HCT116 (cell line): ENCODE data around the gene MATN3. TPM values are rescaled to one million over a fixed set of nuclear protein-coding genes. Genes with fewer than 3 reads are reported as not detected.

ENCODE experiments used
- ATAC-seq: fragments of 200-7000 bp; cut with Tn5 transposase; 2 replicates; pipeline ENCODE4 v1.9.1; 2020; ENCODE audit warnings: mild to moderate bottlenecking, moderate library complexity
- BruUV-seq: library from RNA; stranded (reverse); fragments of 400-500 nt; replicated peaks from 2 replicates; lab custom pipeline; 2021; lab: Mats Ljungman, UMichigan
- CTCF ChIA-PET: fragments of 300-600 bp; sonication (Branson Sonifier 250); formaldehyde crosslinking; loops from one replicate; lab custom pipeline; 2021; ENCODE audit warnings: antibody characterized with exemption; lab: Charles Lee
- POLR2A ChIA-PET: fragments of 300-600, 350-600 bp; sonication (Branson Sonifier 250); formaldehyde crosslinking; loops from one replicate; lab custom pipeline; 2021; ENCODE audit warnings: antibody characterized with exemption; lab: Charles Lee
- RAD21 ChIA-PET, 2 experiments: fragments of 300-600 bp; sonication (Branson Sonifier 250); formaldehyde crosslinking; loops; one replicate each; lab custom pipeline; 2023; ENCODE audit warnings: low total read pairs in 2 of 2; ENCODE audit not compliant: uncharacterized antibody in 2 of 2, unreplicated experiment in 2 of 2, low non-redundant PET in 1 of 2; lab: Charles Lee
- DNase-seq: peaks from one replicate; pipeline ENCODE4 v3.0.0-alpha.2; 2010; ENCODE audit warnings: low read depth, low spot score
- H2AFZ ChIP-seq: fragments of 200-600 bp; shearing (Covaris generic), sonication (generic); 2 replicates; pipeline ENCODE4 v1.6.1; 2017; ENCODE audit warnings: low read depth, mixed run types, mixed read lengths, antibody characterized with exemption, low read length; ENCODE audit not compliant: poor library complexity, severe bottlenecking
- H3K27ac ChIP-seq: 2 replicates; pipeline ENCODE4 v1.5.1; 2012; ENCODE audit warnings: low read depth, low read length
- H3K27me3 ChIP-seq: fragments of 200-600 bp; sonication (generic); 2 replicates; pipeline ENCODE4 v1.6.1; 2016; ENCODE audit warnings: mixed run types, low read length, mixed read lengths; ENCODE audit not compliant: insufficient read depth
- H3K36me3 ChIP-seq, 2 experiments: fragments of 200-500 bp in 1 of 2; fragments of 200-600 bp in 1 of 2; sonication (Bioruptor generic) in 1 of 2; sonication (generic) in 1 of 2; 2 replicates each; pipeline versions ENCODE4 v1.5.1 to v1.6.1; 2014 to 2016; ENCODE audit warnings: low read length in 2 of 2, inconsistent platforms in 1 of 2, mixed read lengths in 1 of 2, mixed run types in 1 of 2; ENCODE audit not compliant: insufficient read depth in 2 of 2, control insufficient read depth in 1 of 2
- H3K4me1 ChIP-seq, 2 experiments: fragments of 200-600 bp in 1 of 2; sonication (generic) in 1 of 2; 2 replicates each; pipeline versions ENCODE4 v1.5.1 to v1.6.1; 2012 to 2017; ENCODE audit warnings: low read length in 2 of 2, inconsistent platforms in 1 of 2, mild to moderate bottlenecking in 1 of 2, mixed read lengths in 1 of 2, mixed run types in 1 of 2, moderate library complexity in 1 of 2; ENCODE audit not compliant: insufficient read depth in 2 of 2, control insufficient read depth in 1 of 2
- H3K4me2 ChIP-seq: fragments of 200-600 bp; sonication (generic); 2 replicates; pipeline ENCODE4 v1.6.1; 2017; ENCODE audit warnings: mixed run types, low read length, mixed read lengths
- H3K4me3 ChIP-seq, 2 experiments: fragments of 200-600 bp in 1 of 2; sonication (generic) in 1 of 2; replicated peaks in 1 of 2; 2 replicates each; pipeline ENCODE4 v1.5.1; 2011 to 2016; ENCODE audit warnings: low read length in 2 of 2, control low read depth in 1 of 2, low read depth in 1 of 2, mild to moderate bottlenecking in 1 of 2, mixed read lengths in 1 of 2, mixed run types in 1 of 2
- H3K79me2 ChIP-seq: fragments of 200-600 bp; sonication (generic); 2 replicates; pipeline ENCODE4 v1.6.1; 2017; ENCODE audit warnings: mild to moderate bottlenecking, mixed run types, low read length, moderate library complexity, mixed read lengths; ENCODE audit not compliant: insufficient read depth
- H3K9ac ChIP-seq: fragments of 200-600 bp; sonication (generic); 2 replicates; pipeline ENCODE4 v1.6.1; 2016; ENCODE audit warnings: low read length, mixed read lengths
- H3K9me2 ChIP-seq: fragments of 200-600 bp; sonication (generic), shearing (Covaris generic); 2 replicates; pipeline ENCODE4 v1.6.1; 2017; ENCODE audit warnings: mixed run types, mild to moderate bottlenecking, moderate library complexity; ENCODE audit not compliant: insufficient read depth
- H3K9me3 ChIP-seq, 2 experiments: fragments of 200-500 bp in 1 of 2; fragments of 200-600 bp in 1 of 2; sonication (Bioruptor generic) in 1 of 2; sonication (generic) in 1 of 2; 2 replicates each; pipeline ENCODE4 v1.6.1; 2014 to 2017; ENCODE audit warnings: low read length in 2 of 2, mixed read lengths in 2 of 2, inconsistent platforms in 1 of 2, low read depth in 1 of 2, mild to moderate bottlenecking in 1 of 2, mixed run types in 1 of 2, moderate library complexity in 1 of 2; ENCODE audit not compliant: control insufficient read depth in 1 of 2, insufficient read depth in 1 of 2
- H4K20me1 ChIP-seq: fragments of 200-600 bp; sonication (generic), shearing (Covaris generic); 2 replicates; pipeline ENCODE4 v1.6.1; 2017; ENCODE audit warnings: mixed run types, mild to moderate bottlenecking, moderate library complexity; ENCODE audit not compliant: insufficient read depth
- EZH2 ChIP-seq: fragments of 200-600 bp; sonication (generic); IDR thresholded peaks from 2 replicates; pipeline ENCODE4 v1.6.1; 2017; ENCODE audit warnings: antibody characterized with exemption, mixed run types
- EZH2phosphoT487 ChIP-seq: fragments of 200-600 bp; IDR thresholded peaks from 2 replicates; pipeline ENCODE4 v1.6.1; 2018; ENCODE audit warnings: antibody characterized with exemption, borderline replicate concordance
- ZBTB33 ChIP-seq: IDR thresholded peaks from 2 replicates; pipeline ENCODE4 v1.6.1; 2011; ENCODE audit warnings: mild to moderate bottlenecking, low read length, moderate library complexity; ENCODE audit not compliant: insufficient replicate concordance; ENCODE audit errors: extremely low read depth
- ZFX ChIP-seq: fragments of 450-650 bp; IDR thresholded peaks from 2 replicates; pipeline ENCODE4 v1.6.1; 2017
- intact Hi-C: fragments of 100-400 bp; cut with micrococcal nuclease; formaldehyde crosslinking; loops from 2 replicates; pipeline ENCODE4 v1.10.0; 2022
- total RNA-seq: library from RNA; stranded (reverse); gene quantifications from one replicate; pipeline ENCODE4 v1.2.1, GENCODE V29; 2021; ENCODE audit not compliant: unreplicated experiment
- TF ChIP-seq, protein P1 (sequence below), 3 experiments: fragments of 200-600 bp in 1 of 3; sonication (generic) in 1 of 3; IDR thresholded peaks in 2 of 3; conservative IDR thresholded peaks in 1 of 3; 2 replicates each; pipeline ENCODE4 v1.5.1; 2012 to 2017; ENCODE audit warnings: low read depth in 2 of 3, low read length in 2 of 3, antibody characterized with exemption in 1 of 3, borderline replicate concordance in 1 of 3, control low read depth in 1 of 3, mild to moderate bottlenecking in 1 of 3, mixed read lengths in 1 of 3, mixed run types in 1 of 3, moderate library complexity in 1 of 3; ENCODE audit not compliant: insufficient read depth in 1 of 3

Gene MATN3
- total RNA-seq, 1 experiment from 2014 or later, result not detected

- TF ChIP-seq ZFX, result no peak
- TF ChIP-seq, all 23 proteins: peak for 0
Observed at GRCh38 chr2:20061476-20061875, 49.0 kb upstream of the MATN3 start (continued).

DNA sequence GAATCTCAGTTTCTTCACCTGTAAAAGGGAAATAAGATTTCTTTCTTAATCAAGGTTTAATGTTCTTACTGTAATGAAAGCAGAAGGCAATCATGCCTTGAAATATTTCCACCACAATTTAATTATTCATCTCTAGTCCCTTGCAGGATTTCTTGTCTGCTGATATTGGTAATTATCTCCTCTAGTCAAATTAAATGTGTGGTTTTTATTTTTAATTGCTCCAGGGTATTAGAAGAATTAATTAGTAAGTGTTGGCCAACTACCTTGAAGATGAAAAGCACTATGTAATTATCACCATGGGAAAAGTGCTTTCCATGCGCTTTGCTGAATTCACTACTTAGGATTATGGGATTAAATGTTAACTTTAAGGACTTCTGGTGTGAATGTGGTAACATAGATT lies 47.6 kb upstream of the MATN3 start:
- Histone ChIP-seq H3K4me2 (no peak overlapping the region), H4K20me1 (no peaks in the 10 kb centered on the region), H3K4me1 (no peaks in the 10 kb centered on the region), H3K27me3 (no peaks in the 10 kb centered on the region), H3K79me2 (no peaks in the 10 kb centered on the region), H3K9me3 (no peaks in the 10 kb centered on the region), H3K36me3 (no peaks in the 10 kb centered on the region), H3K9me2 (no peaks in the 10 kb centered on the region), H3K27ac (no peak overlapping the region), H3K9ac (no peak overlapping the region), H3K4me3 (no peak overlapping the region), H2AFZ (no peak overlapping the region)
- ATAC-seq (no peak), DNase-seq (no peak)
- no TSS peak for BruUV-seq
- CTCF ChIA-PET, result no interaction called here
- intact Hi-C loops, result no loop called here
- RAD21 ChIA-PET, result no interaction called here
- POLR2A ChIA-PET, result no interaction called here
- TF ChIP-seq EZH2 (no peak), ZBTB33 (no peak), EZH2phosphoT487 (no peak)
- TF ChIP-seq, protein P1, sequence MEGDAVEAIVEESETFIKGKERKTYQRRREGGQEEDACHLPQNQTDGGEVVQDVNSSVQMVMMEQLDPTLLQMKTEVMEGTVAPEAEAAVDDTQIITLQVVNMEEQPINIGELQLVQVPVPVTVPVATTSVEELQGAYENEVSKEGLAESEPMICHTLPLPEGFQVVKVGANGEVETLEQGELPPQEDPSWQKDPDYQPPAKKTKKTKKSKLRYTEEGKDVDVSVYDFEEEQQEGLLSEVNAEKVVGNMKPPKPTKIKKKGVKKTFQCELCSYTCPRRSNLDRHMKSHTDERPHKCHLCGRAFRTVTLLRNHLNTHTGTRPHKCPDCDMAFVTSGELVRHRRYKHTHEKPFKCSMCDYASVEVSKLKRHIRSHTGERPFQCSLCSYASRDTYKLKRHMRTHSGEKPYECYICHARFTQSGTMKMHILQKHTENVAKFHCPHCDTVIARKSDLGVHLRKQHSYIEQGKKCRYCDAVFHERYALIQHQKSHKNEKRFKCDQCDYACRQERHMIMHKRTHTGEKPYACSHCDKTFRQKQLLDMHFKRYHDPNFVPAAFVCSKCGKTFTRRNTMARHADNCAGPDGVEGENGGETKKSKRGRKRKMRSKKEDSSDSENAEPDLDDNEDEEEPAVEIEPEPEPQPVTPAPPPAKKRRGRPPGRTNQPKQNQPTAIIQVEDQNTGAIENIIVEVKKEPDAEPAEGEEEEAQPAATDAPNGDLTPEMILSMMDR (IDR thresholded peaks at IDR 0.05 in 2 of 3, conservative IDR thresholded peaks at IDR 0.05 in 1 of 3; ENCODE audit: borderline replicate concordance in 1 of 3, insufficient read depth in 1 of 3, low read depth in 2 of 3, low read length in 2 of 3), result no peak
